IPS-18c (cell line): ENCODE results near the gene FCAR.
"Not testable (repeated sequence)": the region's sequence is repeated elsewhere in the genome, so short reads cannot be mapped to it uniquely, and the experiment has no call there.

ENCODE experiments used
- H3K4me3 ChIP-seq: 2 replicates; pipeline ENCODE4 v1.7.0; 2013; ENCODE audit warnings: low read depth, mild to moderate bottlenecking, low read length, moderate library complexity; ENCODE audit not compliant: insufficient read depth
- H3K9me3 ChIP-seq: one replicate; pipeline ENCODE4 v1.6.1; 2013; ENCODE audit warnings: mild to moderate bottlenecking, low read length, moderate library complexity; ENCODE audit not compliant: control insufficient read depth, insufficient read depth

FCAR gene

GRCh38 chr19:54919646-54920563, 45.9 kb downstream of the FCAR start:
- H3K4me3 ChIP-seq, H3K9me3 ChIP-seq: not testable (repeated sequence)

GRCh38 chr19:54921082-54921481, 47.0 kb downstream of the FCAR start:
- no peaks in the 10 kb centered on the region for H3K9me3 ChIP-seq
- no peak overlapping the region for H3K4me3 ChIP-seq

- peaks cover 4% of the 10 kb centered on the region for H3K9me3 ChIP-seq
- no peak overlapping the region for H3K4me3 ChIP-seq
Measured at GRCh38 chr19:54923276-54923675, 49.2 kb downstream of the FCAR start.

GRCh38 chr19:54928299-54928698, 54.3 kb downstream of the FCAR start:
- H3K9me3 ChIP-seq, result peaks cover 4% of the 10 kb centered on the region
- H3K4me3 ChIP-seq, result no peak overlapping the region

- Histone ChIP-seq H3K4me3 (no peak overlapping the region), H3K9me3 (no peaks in the 10 kb centered on the region)
Measured at GRCh38 chr19:54937926-54938325, 63.9 kb downstream of the FCAR start.

GRCh38 chr19:54938906-54939305, 64.9 kb downstream of the FCAR start:
- Histone ChIP-seq H3K9me3 (no peaks in the 10 kb centered on the region), H3K4me3 (no peak overlapping the region)

GRCh38 chr19:54939538-54939937, 65.5 kb downstream of the FCAR start:
- H3K9me3 ChIP-seq, H3K4me3 ChIP-seq: not testable (repeated sequence)
